Glomerular endothelial cell (primary cell): ENCODE data around the gene SLC22A3. TPM values are rescaled to one million over a fixed set of nuclear protein-coding genes. Genes with fewer than 3 reads are reported as not detected.

ENCODE experiments used
- DNase-seq: peaks from one replicate; pipeline ENCODE4 v3.0.0-alpha.2; 2011; ENCODE audit warnings: low read depth, low spot score; ENCODE audit errors: extremely low read depth
- total RNA-seq: library from RNA; depleted of rRNA; stranded (reverse); fragments of >200 nt; gene quantifications from 2 replicates; pipeline ENCODE4 v1.2.3, GENCODE V29; 2015

SLC22A3 gene
- total RNA-seq, 1 donor from 2014 or later, result 0.70 TPM

- DNase-seq, result no peak
Measured at GRCh38 chr6:160477901-160478300, 129.7 kb downstream of the SLC22A3 start.

GRCh38 chr6:160487116-160487515, 138.9 kb downstream of the SLC22A3 start:
- no peak for DNase-seq

- DNase-seq, result no peak
Measured at GRCh38 chr6:160489091-160489490, 140.9 kb downstream of the SLC22A3 start.

- DNase-seq, result no peak
Measured at GRCh38 chr6:160494576-160494975, 146.4 kb downstream of the SLC22A3 start.

- no peak for DNase-seq
Measured at GRCh38 chr6:160500639-160501038, 152.5 kb downstream of the SLC22A3 start.

Other genes with a start within 250 kb of the SLC22A3 start
- gene SLC22A1, start 226.6 kb upstream of the SLC22A3 start, total RNA-seq, result not detected in 2 replicates
- gene SLC22A2, start 89.6 kb upstream of the SLC22A3 start, total RNA-seq, result not detected in 2 replicates